Endothelial cell (in vitro differentiated cells): Measurements from ENCODE around the gene SLC2A14. TPM values are rescaled to one million over a fixed set of nuclear protein-coding genes. Genes with fewer than 3 reads are reported as not detected.
"Not testable (repeated sequence)": the region's sequence is repeated elsewhere in the genome, so short reads cannot be mapped to it uniquely, and the experiment has no call there.

Experiments used
- DNase-seq: peaks from one replicate; pipeline ENCODE4 v3.0.0; 2021; ENCODE audit warnings: low spot score
- H3K27ac Mint-ChIP-seq: one replicate; pipeline ENCODE4 v1.8.0; 2021; ENCODE audit warnings: mixed read lengths, inconsistent platforms; ENCODE audit not compliant: unreplicated experiment
- H3K27me3 Mint-ChIP-seq: one replicate; pipeline ENCODE4 v1.8.0; 2021; ENCODE audit warnings: mild to moderate bottlenecking, moderate library complexity, mixed read lengths, inconsistent platforms; ENCODE audit not compliant: unreplicated experiment
- H3K36me3 Mint-ChIP-seq: one replicate; pipeline ENCODE4 v1.8.0; 2021; ENCODE audit warnings: mild to moderate bottlenecking, low read depth, mixed read lengths, inconsistent platforms; ENCODE audit not compliant: unreplicated experiment
- H3K4me1 Mint-ChIP-seq: one replicate; pipeline ENCODE4 v1.8.0; 2021; ENCODE audit warnings: mild to moderate bottlenecking, mixed read lengths, inconsistent platforms; ENCODE audit not compliant: unreplicated experiment
- H3K4me3 Mint-ChIP-seq: one replicate; pipeline ENCODE4 v1.8.0; 2021; ENCODE audit warnings: mild to moderate bottlenecking, mixed read lengths, inconsistent platforms; ENCODE audit not compliant: unreplicated experiment
- H3K9me3 Mint-ChIP-seq: one replicate; pipeline ENCODE4 v1.8.0; 2021; ENCODE audit warnings: mixed read lengths, inconsistent platforms; ENCODE audit not compliant: unreplicated experiment
- CTCF ChIP-seq: fragments of 200-600 bp; sonication (generic); IDR thresholded peaks from one replicate; pipeline ENCODE4 v1.5.0; 2021; ENCODE audit warnings: antibody characterized with exemption; ENCODE audit not compliant: unreplicated experiment
- total RNA-seq: library from RNA; stranded (reverse); fragmentation: NEBNext Ultra II Directional; extraction: Animal tissue kit (Norgen Biotek cat#: 25700); gene quantifications from one replicate; pipeline ENCODE4 v1.2.1, GENCODE V29; 2021; ENCODE audit not compliant: unreplicated experiment

The SLC2A14 gene
- total RNA-seq, 1 donor from 2014 or later: 0.64 TPM

GRCh38 chr12:7899755-7900154, 27.0 kb upstream of the SLC2A14 start:
- H3K4me3 Mint-ChIP-seq: no peak overlapping the region
- H3K27ac Mint-ChIP-seq: no peak overlapping the region
- no peaks in the 10 kb centered on the region for H3K36me3 Mint-ChIP-seq
- no peak for TF ChIP-seq CTCF
- H3K4me1 Mint-ChIP-seq: peaks cover under 1% of the 10 kb centered on the region
- DNase-seq: no peak
- H3K27me3 Mint-ChIP-seq: no peaks in the 10 kb centered on the region
- H3K9me3 Mint-ChIP-seq: no peaks in the 10 kb centered on the region

GRCh38 chr12:7896726-7897125, 24.0 kb upstream of the SLC2A14 start:
- not testable (repeated sequence) for H3K27ac Mint-ChIP-seq, H3K9me3 Mint-ChIP-seq, H3K27me3 Mint-ChIP-seq

GRCh38 chr12:7892186-7892980, 19.7 kb upstream of the SLC2A14 start:
- Mint-ChIP-seq H3K9me3 (no peaks in the 10 kb centered on the region), H3K27me3 (peaks cover 1% of the 10 kb centered on the region), H3K4me1 (peaks cover 14% of the 10 kb centered on the region), H3K27ac (no peak overlapping the region), H3K4me3 (no peak overlapping the region), H3K36me3 (no peaks in the 10 kb centered on the region)
- no peak for DNase-seq
- no peak for TF ChIP-seq CTCF

More at GRCh38 chr12:7896726-7897125, 24.0 kb upstream of the SLC2A14 start:
- not testable (repeated sequence) for DNase-seq, H3K4me3 Mint-ChIP-seq, H3K4me1 Mint-ChIP-seq, H3K36me3 Mint-ChIP-seq

GRCh38 chr12:7884689-7885088, 12.0 kb upstream of the SLC2A14 start:
- H3K36me3 Mint-ChIP-seq: no peaks in the 10 kb centered on the region
- H3K27ac Mint-ChIP-seq: no peak overlapping the region
- peaks cover 13% of the 10 kb centered on the region for H3K4me1 Mint-ChIP-seq
- no peaks in the 10 kb centered on the region for H3K9me3 Mint-ChIP-seq
- no peak for TF ChIP-seq CTCF
- H3K27me3 Mint-ChIP-seq: no peaks in the 10 kb centered on the region
- no peak for DNase-seq
- no peak overlapping the region for H3K4me3 Mint-ChIP-seq

GRCh38 chr12:7881736-7882120, 9.0 kb upstream of the SLC2A14 start:
- not testable (repeated sequence) for H3K9me3 Mint-ChIP-seq, DNase-seq, H3K27ac Mint-ChIP-seq, H3K36me3 Mint-ChIP-seq, H3K4me3 Mint-ChIP-seq, H3K4me1 Mint-ChIP-seq, H3K27me3 Mint-ChIP-seq

- not testable (repeated sequence) for H3K4me1 Mint-ChIP-seq, DNase-seq, H3K27me3 Mint-ChIP-seq, H3K4me3 Mint-ChIP-seq, H3K27ac Mint-ChIP-seq, H3K9me3 Mint-ChIP-seq, H3K36me3 Mint-ChIP-seq
These were observed 8.4 kb upstream of the SLC2A14 start for GRCh38 chr12:7880952-7881735.
